Thymus (tissue), 11 donors: ENCODE measurements around the gene ARHGAP25. TPM values are rescaled to one million over a fixed set of nuclear protein-coding genes. Genes with fewer than 3 reads are reported as not detected.
A peak's percentile ranks its signal among the peaks of the same experiment; 100 is the strongest.

Experiments used
- DNase-seq, 9 donors: peaks; one replicate each; pipeline ENCODE4 v3.0.0-alpha.2; 2013; ENCODE audit warnings: low spot score in 9 of 9, low read depth in 6 of 9, missing footprints in 1 of 9
- H3K27ac ChIP-seq, 2 donors: one replicate each; pipeline ENCODE4 v1.5.1; 2013; ENCODE audit warnings: control low read depth in 1 of 2, low read depth in 1 of 2, low read length in 1 of 2, mild to moderate bottlenecking in 1 of 2, moderate library complexity in 1 of 2
- H3K27me3 ChIP-seq, 2 donors: one replicate each; pipeline ENCODE4 v1.5.1; 2013; ENCODE audit warnings: low read length in 1 of 2; ENCODE audit not compliant: control insufficient read depth in 2 of 2, insufficient read depth in 1 of 2
- H3K36me3 ChIP-seq, 2 donors: one replicate each; pipeline ENCODE4 v1.5.1; 2013; ENCODE audit warnings: low read length in 1 of 2, mild to moderate bottlenecking in 1 of 2, moderate library complexity in 1 of 2; ENCODE audit not compliant: control insufficient read depth in 2 of 2, insufficient read depth in 2 of 2
- H3K4me1 ChIP-seq, 2 donors: one replicate each; pipeline ENCODE4 v1.5.1; 2013; ENCODE audit warnings: low read length in 2 of 2; ENCODE audit not compliant: control insufficient read depth in 2 of 2, insufficient read depth in 2 of 2
- H3K4me3 ChIP-seq, 2 donors: one replicate each; pipeline ENCODE4 v1.5.1; 2013; ENCODE audit warnings: low read length in 2 of 2, control low read depth in 1 of 2, mild to moderate bottlenecking in 1 of 2
- H3K9me3 ChIP-seq, 2 donors: one replicate each; pipeline ENCODE4 v1.5.1; 2013; ENCODE audit warnings: low read length in 1 of 2, mild to moderate bottlenecking in 1 of 2; ENCODE audit not compliant: control insufficient read depth in 2 of 2, insufficient read depth in 1 of 2
- WGBS: extraction: QIAGEN DNeasy Blood & Tissue Kit; methylation state at CpG from one replicate; pipeline ENCODE4 v1.1.7; 2013; 5-methylcytosine and 5-hydroxymethylcytosine counted together
- polyA plus RNA-seq: library from polyadenylated mRNA; stranded (reverse); fragments of 200-250 nt; gene quantifications from one replicate; pipeline ENCODE4 v1.2.3, GENCODE V29; 2013
- total RNA-seq: library from RNA; stranded (reverse); fragments of 120-200 nt; gene quantifications from one replicate; pipeline ENCODE4 v1.2.4, GENCODE V29; 2013
- donor health status: healthy.

The ARHGAP25 gene
- total and polyA plus RNA-seq, 2 donors: 31.7 to 32.2 TPM

GRCh38 chr2:68813596-68813995, 79.0 kb downstream of the ARHGAP25 start:
- no peak overlapping the region for H3K27ac ChIP-seq
- WGBS: 97% methylated on average over 3 of the region's 3 CpGs
- H3K4me3 ChIP-seq: no peak overlapping the region
- no peaks in the 10 kb centered on the region for H3K9me3 ChIP-seq
- H3K4me1 ChIP-seq: peaks cover 4% of the 10 kb centered on the region in 2 donors
- peaks cover 59 to 73% of the 10 kb centered on the region in 2 donors for H3K36me3 ChIP-seq
- no peaks in the 10 kb centered on the region for H3K27me3 ChIP-seq
- DNase-seq: no peak

- Histone ChIP-seq H3K4me3 (no peak overlapping the region), H3K9me3 (no peaks in the 10 kb centered on the region), H3K27ac (no peak overlapping the region), H3K36me3 (peaks cover 63 to 83% of the 10 kb centered on the region in 2 donors), H3K4me1 (no peaks in the 10 kb centered on the region), H3K27me3 (no peaks in the 10 kb centered on the region)
- no peak for DNase-seq
Measured at GRCh38 chr2:68817306-68817705, 82.7 kb downstream of the ARHGAP25 start.

GRCh38 chr2:68819556-68819955, 84.9 kb downstream of the ARHGAP25 start:
- H3K9me3 ChIP-seq: no peaks in the 10 kb centered on the region
- H3K36me3 ChIP-seq: peaks cover 69 to 86% of the 10 kb centered on the region in 2 donors
- no peak overlapping the region for H3K27ac ChIP-seq
- no peak overlapping the region for H3K4me3 ChIP-seq
- WGBS: 97% methylated on average over 6 of the region's 6 CpGs
- no peaks in the 10 kb centered on the region for H3K27me3 ChIP-seq
- no peaks in the 10 kb centered on the region for H3K4me1 ChIP-seq
- DNase-seq: no peak

GRCh38 chr2:68822207-68822872, 87.7 kb downstream of the ARHGAP25 start:
- no peak for DNase-seq
- no peaks in the 10 kb centered on the region for H3K27me3 ChIP-seq
- 98% methylated on average over 15 of the region's 15 CpGs for WGBS
- H3K9me3 ChIP-seq: no peaks in the 10 kb centered on the region
- H3K27ac ChIP-seq: no peak overlapping the region
- H3K36me3 ChIP-seq: peaks cover 63 to 79% of the 10 kb centered on the region in 2 donors
- H3K4me3 ChIP-seq: no peak overlapping the region
- no peaks in the 10 kb centered on the region for H3K4me1 ChIP-seq

GRCh38 chr2:68824831-68825230, 90.2 kb downstream of the ARHGAP25 start:
- DNase-seq: no peak
- peaks cover 14 to 16% of the 10 kb centered on the region in 2 donors for H3K4me1 ChIP-seq

GRCh38 chr2:68825866-68826265, 91.3 kb downstream of the ARHGAP25 start:
- no peak overlapping the region for H3K4me3 ChIP-seq
- H3K4me1 ChIP-seq: peaks cover 16 to 17% of the 10 kb centered on the region in 2 donors
- H3K27me3 ChIP-seq: no peaks in the 10 kb centered on the region
- peaks cover 44 to 47% of the 10 kb centered on the region in 2 donors for H3K36me3 ChIP-seq
- no peaks in the 10 kb centered on the region for H3K9me3 ChIP-seq
- DNase-seq: no peak
- 93% methylated on average over 5 of the region's 5 CpGs for WGBS
- no peak overlapping the region for H3K27ac ChIP-seq

More at GRCh38 chr2:68824831-68825230, 90.2 kb downstream of the ARHGAP25 start:
- H3K4me3 ChIP-seq: no peak overlapping the region
- no peaks in the 10 kb centered on the region for H3K9me3 ChIP-seq
- H3K36me3 ChIP-seq: peaks cover 47 to 56% of the 10 kb centered on the region in 2 donors
- 97% methylated on average over 2 of the region's 2 CpGs for WGBS
- H3K27me3 ChIP-seq: no peaks in the 10 kb centered on the region
- H3K27ac ChIP-seq: no peak overlapping the region

GRCh38 chr2:68827666-68828065, 93.1 kb downstream of the ARHGAP25 start:
- no peaks in the 10 kb centered on the region for H3K27me3 ChIP-seq
- H3K27ac ChIP-seq: no peak overlapping the region
- H3K36me3 ChIP-seq: peaks cover 29 to 33% of the 10 kb centered on the region in 2 donors
- peaks cover 16 to 28% of the 10 kb centered on the region in 2 donors for H3K4me1 ChIP-seq
- no peaks in the 10 kb centered on the region for H3K9me3 ChIP-seq
- no peak for DNase-seq
- no peak overlapping the region for H3K4me3 ChIP-seq
- 97% methylated on average over 4 of the region's 4 CpGs for WGBS

- Histone ChIP-seq H3K4me3 (peak overlapping the region in 1 of 2 donors; percentile 5), H3K36me3 (peaks cover 15 to 21% of the 10 kb centered on the region in 2 donors), H3K9me3 (no peaks in the 10 kb centered on the region), H3K27ac (peak overlapping the region; percentile 67 to 79), H3K27me3 (no peaks in the 10 kb centered on the region), H3K4me1 (peaks cover 16 to 28% of the 10 kb centered on the region in 2 donors)
- WGBS: 3% methylated on average over 10 of the region's 10 CpGs
- DNase-seq: peak; percentile 43 to 86 (median 68)
Measured at GRCh38 chr2:68828887-68829708, 94.5 kb downstream of the ARHGAP25 start.

GRCh38 chr2:68829749-68830148, 95.1 kb downstream of the ARHGAP25 start:
- no peaks in the 10 kb centered on the region for H3K27me3 ChIP-seq
- peaks cover 12 to 19% of the 10 kb centered on the region in 2 donors for H3K36me3 ChIP-seq
- H3K27ac ChIP-seq: peak overlapping the region in 1 of 2 donors; percentile 79
- no peak for DNase-seq
- no peaks in the 10 kb centered on the region for H3K9me3 ChIP-seq
- 45% methylated on average over 2 of the region's 2 CpGs for WGBS
- H3K4me1 ChIP-seq: peaks cover 16 to 30% of the 10 kb centered on the region in 2 donors
- H3K4me3 ChIP-seq: no peak overlapping the region
